Osteoblast (primary cell): ENCODE measurements around the gene GAREM2. TPM values are rescaled to one million over a fixed set of nuclear protein-coding genes. Genes with fewer than 3 reads are reported as not detected.

ENCODE experiments used
- DNase-seq: peaks from one replicate; pipeline ENCODE4 v3.0.0; 2011; ENCODE audit warnings: low spot score, mixed read lengths; ENCODE audit not compliant: insufficient read length; ENCODE audit errors: missing footprints
- H2AFZ ChIP-seq: 2 replicates; pipeline ENCODE4 v1.6.0; 2011; ENCODE audit warnings: mild to moderate bottlenecking, low read length
- H3K27ac ChIP-seq: 2 replicates; pipeline ENCODE4 v1.5.1; 2011; ENCODE audit warnings: mild to moderate bottlenecking, low read depth, low read length, moderate library complexity
- H3K27me3 ChIP-seq: 2 replicates; pipeline ENCODE4 v1.6.0; 2012; ENCODE audit warnings: mild to moderate bottlenecking, control low read depth, inconsistent platforms, low read length, moderate library complexity; ENCODE audit not compliant: insufficient read depth
- H3K36me3 ChIP-seq: 2 replicates; pipeline ENCODE4 v1.5.1; 2011; ENCODE audit warnings: mild to moderate bottlenecking, low read length, control low read depth, moderate library complexity; ENCODE audit not compliant: insufficient read depth
- H3K4me1 ChIP-seq: 2 replicates; pipeline ENCODE4 v1.5.1; 2011; ENCODE audit warnings: mild to moderate bottlenecking, low read length, control low read depth, moderate library complexity; ENCODE audit not compliant: insufficient read depth
- H3K4me2 ChIP-seq: 2 replicates; pipeline ENCODE4 v1.6.0; 2011; ENCODE audit warnings: mild to moderate bottlenecking, low read length; ENCODE audit not compliant: insufficient read depth
- H3K4me3 ChIP-seq: fragments of 200-600 bp; sonication (generic); 3 replicates; pipeline ENCODE4 v1.5.1; 2012; ENCODE audit warnings: mild to moderate bottlenecking, low read length, inconsistent platforms; ENCODE audit not compliant: insufficient read depth
- H3K79me2 ChIP-seq: 2 replicates; pipeline ENCODE4 v1.6.0; 2012; ENCODE audit warnings: mild to moderate bottlenecking, low read length, control low read depth, inconsistent platforms; ENCODE audit not compliant: insufficient read depth
- H3K9me3 ChIP-seq: 2 replicates; pipeline ENCODE4 v1.5.1; 2011; ENCODE audit warnings: low read depth, low read length, control low read depth
- H4K20me1 ChIP-seq: 2 replicates; pipeline ENCODE4 v1.6.0; 2012; ENCODE audit warnings: mild to moderate bottlenecking, low read length, control low read depth; ENCODE audit not compliant: insufficient read depth
- CTCF ChIP-seq: IDR thresholded peaks from 2 replicates; pipeline ENCODE4 v1.5.1; 2011; ENCODE audit warnings: mild to moderate bottlenecking, low read depth, low read length, moderate library complexity; ENCODE audit errors: extremely low read depth
- total RNA-seq: library from RNA; depleted of rRNA; stranded (reverse); fragments of >200 nt; gene quantifications from 2 replicates; pipeline ENCODE4 v1.2.3, GENCODE V29; 2012

Gene GAREM2
- total RNA-seq, 1 donor: 1.4 TPM

- TF ChIP-seq CTCF: no peak
- peaks cover 85% of the 10 kb centered on the region for H3K36me3 ChIP-seq
- DNase-seq: no peak
Measured at GRCh38 chr2:26196683-26197418, 24.0 kb downstream of the GAREM2 start.

GRCh38 chr2:26197516-26197915, 24.6 kb downstream of the GAREM2 start:
- Histone ChIP-seq H3K9me3 (no peaks in the 10 kb centered on the region), H3K27me3 (no peaks in the 10 kb centered on the region), H3K79me2 (no peaks in the 10 kb centered on the region), H2AFZ (no peak overlapping the region), H3K4me2 (no peak overlapping the region), H4K20me1 (peaks cover 5% of the 10 kb centered on the region), H3K4me3 (no peak overlapping the region), H3K27ac (no peak overlapping the region), H3K36me3 (peaks cover 86% of the 10 kb centered on the region), H3K4me1 (peaks cover 16% of the 10 kb centered on the region)
- TF ChIP-seq CTCF: no peak
- no peak for DNase-seq

More at GRCh38 chr2:26196683-26197418, 24.0 kb downstream of the GAREM2 start:
- H3K79me2 ChIP-seq: no peaks in the 10 kb centered on the region
- no peaks in the 10 kb centered on the region for H3K9me3 ChIP-seq
- no peak overlapping the region for H3K4me2 ChIP-seq
- H3K27me3 ChIP-seq: no peaks in the 10 kb centered on the region
- H3K4me3 ChIP-seq: no peak overlapping the region
- H3K27ac ChIP-seq: no peak overlapping the region
- peaks cover 5% of the 10 kb centered on the region for H4K20me1 ChIP-seq
- H2AFZ ChIP-seq: no peak overlapping the region
- peaks cover 16% of the 10 kb centered on the region for H3K4me1 ChIP-seq

- Histone ChIP-seq H3K36me3 (peaks cover 67% of the 10 kb centered on the region), H3K9me3 (no peaks in the 10 kb centered on the region), H3K4me3 (no peak overlapping the region), H3K4me1 (no peaks in the 10 kb centered on the region), H4K20me1 (peaks cover 2% of the 10 kb centered on the region), H3K27me3 (no peaks in the 10 kb centered on the region), H3K79me2 (no peaks in the 10 kb centered on the region), H3K4me2 (no peak overlapping the region), H2AFZ (no peak overlapping the region), H3K27ac (no peak overlapping the region)
- DNase-seq: no peak
- TF ChIP-seq CTCF: no peak
Measured at GRCh38 chr2:26202981-26203490, 30.1 kb downstream of the GAREM2 start.

GRCh38 chr2:26203906-26204305, 31.0 kb downstream of the GAREM2 start:
- no peaks in the 10 kb centered on the region for H3K4me1 ChIP-seq
- H3K36me3 ChIP-seq: peaks cover 68% of the 10 kb centered on the region
- DNase-seq: no peak

More at GRCh38 chr2:26203906-26204305, 31.0 kb downstream of the GAREM2 start:
- no peak overlapping the region for H2AFZ ChIP-seq
- H4K20me1 ChIP-seq: peaks cover 2% of the 10 kb centered on the region
- TF ChIP-seq CTCF: no peak
- H3K27ac ChIP-seq: no peak overlapping the region
- H3K4me3 ChIP-seq: no peak overlapping the region
- H3K27me3 ChIP-seq: no peaks in the 10 kb centered on the region
- no peak overlapping the region for H3K4me2 ChIP-seq
- H3K79me2 ChIP-seq: no peaks in the 10 kb centered on the region
- no peaks in the 10 kb centered on the region for H3K9me3 ChIP-seq
